Endothelial cell of umbilical vein (primary cell): ENCODE measurements around the gene LINC01488. TPM values are rescaled to one million over a fixed set of nuclear protein-coding genes. Genes with fewer than 3 reads are reported as not detected.

Source experiments
- BruUV-seq: library from RNA; stranded (reverse); fragments of 400-500 nt; replicated peaks from 2 replicates; lab custom pipeline; 2021; lab: Mats Ljungman, UMichigan
- CTCF ChIA-PET: fragments of 300-600, 350-600 bp; sonication (Branson Sonifier 250); formaldehyde crosslinking; loops from one replicate; lab custom pipeline; 2021; ENCODE audit warnings: antibody characterized with exemption, inconsistent platforms; lab: Charles Lee
- POLR2A ChIA-PET: fragments of 300-600, 350-600 bp; sonication (Branson Sonifier 250); formaldehyde crosslinking; loops from one replicate; lab custom pipeline; 2021; ENCODE audit warnings: antibody characterized with exemption, inconsistent platforms; lab: Charles Lee
- DNase-seq: peaks from one replicate; pipeline ENCODE4 v3.0.0-alpha.2; 2011; ENCODE audit warnings: low read depth, low spot score
- FAIRE-seq: peaks from 2 replicates; lab custom pipeline; 2011; peaks lifted over from hg19 to GRCh38; lab: Jason Lieb, UNC
- H2AFZ ChIP-seq: 2 replicates; pipeline ENCODE4 v1.6.0; 2012; ENCODE audit warnings: low read depth, low read length, control low read depth, inconsistent platforms
- H3K27ac ChIP-seq: 2 replicates; pipeline ENCODE4 v1.5.1; 2011; ENCODE audit warnings: low read depth, mild to moderate bottlenecking, control low read depth, low read length, moderate library complexity; ENCODE audit not compliant: insufficient read depth
- H3K27me3 ChIP-seq, 2 experiments: 2 replicates each; pipeline versions ENCODE4 v1.6.0 to v1.6.1; 2011; ENCODE audit warnings: low read length in 2 of 2, mixed read lengths in 1 of 2; ENCODE audit not compliant: control insufficient read depth in 2 of 2, insufficient read depth in 2 of 2
- H3K36me3 ChIP-seq, 2 experiments: 2 replicates in 1 of 2; 3 replicates in 1 of 2; pipeline ENCODE4 v1.5.1; 2011; ENCODE audit warnings: low read length in 2 of 2, mild to moderate bottlenecking in 1 of 2, moderate library complexity in 1 of 2; ENCODE audit not compliant: control insufficient read depth in 2 of 2, insufficient read depth in 2 of 2; ENCODE audit errors: extremely low read depth in 1 of 2
- H3K4me1 ChIP-seq: 3 replicates; pipeline ENCODE4 v1.5.1; 2011; ENCODE audit warnings: mild to moderate bottlenecking, low read length; ENCODE audit not compliant: control insufficient read depth, insufficient read depth; ENCODE audit errors: extremely low read depth
- H3K4me2 ChIP-seq: 2 replicates; pipeline ENCODE4 v1.6.1; 2011; ENCODE audit warnings: low read length, control low read depth, mixed read lengths; ENCODE audit not compliant: insufficient read depth
- H3K4me3 ChIP-seq, 3 experiments: fragments of 200-600 bp in 1 of 3; sonication (generic), shearing (Covaris generic) in 1 of 3; replicated peaks in 1 of 3; 2 replicates each; pipeline ENCODE4 v1.5.1; 2011 to 2016; ENCODE audit warnings: control low read depth in 3 of 3, low read length in 3 of 3, mild to moderate bottlenecking in 2 of 3, inconsistent platforms in 1 of 3, low read depth in 1 of 3, moderate library complexity in 1 of 3; ENCODE audit not compliant: insufficient read depth in 1 of 3
- H3K79me2 ChIP-seq: 2 replicates; pipeline ENCODE4 v1.6.0; 2012; ENCODE audit warnings: low read length, inconsistent platforms; ENCODE audit not compliant: control insufficient read depth, insufficient read depth
- H3K9ac ChIP-seq: replicated peaks from 2 replicates; pipeline ENCODE3; 2011; ENCODE audit warnings: low read length, control low read depth; ENCODE audit not compliant: insufficient read depth; ENCODE audit errors: extremely low read depth
- H3K9me1 ChIP-seq: replicated peaks from 3 replicates; pipeline ENCODE4 v1.6.0; 2011; ENCODE audit warnings: mild to moderate bottlenecking, low read length; ENCODE audit not compliant: control insufficient read depth, insufficient read depth; ENCODE audit errors: extremely low read depth
- H3K9me3 ChIP-seq: replicated peaks from 2 replicates; pipeline ENCODE4 v1.5.1; 2012; ENCODE audit warnings: low read length, inconsistent platforms; ENCODE audit not compliant: control insufficient read depth, insufficient read depth
- H4K20me1 ChIP-seq: replicated peaks from 2 replicates; pipeline ENCODE3; 2011; ENCODE audit warnings: mild to moderate bottlenecking, low read length; ENCODE audit not compliant: control insufficient read depth, insufficient read depth; ENCODE audit errors: extremely low read depth
- EZH2 ChIP-seq: IDR thresholded peaks from 2 replicates; pipeline ENCODE4 v1.6.1; 2012; ENCODE audit warnings: borderline replicate concordance, low read depth, mild to moderate bottlenecking, moderate library complexity, low read length, inconsistent platforms; ENCODE audit not compliant: severe bottlenecking
- FOS ChIP-seq: IDR thresholded peaks from 2 replicates; pipeline ENCODE4 v1.6.1; 2011; ENCODE audit warnings: mild to moderate bottlenecking, low read length, moderate library complexity, borderline replicate concordance; ENCODE audit not compliant: insufficient read depth
- GATA2 ChIP-seq: IDR thresholded peaks from 2 replicates; pipeline ENCODE4 v1.7.0; 2011; ENCODE audit warnings: low read depth, mild to moderate bottlenecking, moderate library complexity, mixed read lengths, low read length; ENCODE audit not compliant: insufficient read length, insufficient read depth
- JUN ChIP-seq: IDR thresholded peaks from 2 replicates; pipeline ENCODE4 v1.6.1; 2011; ENCODE audit warnings: borderline replicate concordance, low read depth; ENCODE audit not compliant: insufficient read length, insufficient read depth
- MYC ChIP-seq: IDR thresholded peaks from one replicate; pipeline ENCODE4 v1.6.1; 2011; ENCODE audit warnings: mild to moderate bottlenecking, low read depth, low read length
- POLR2A ChIP-seq: IDR thresholded peaks from 2 replicates; pipeline ENCODE4 v1.6.1; 2012; ENCODE audit warnings: low read depth, mild to moderate bottlenecking, control low read depth, low read length
- POLR2AphosphoS5 ChIP-seq: IDR thresholded peaks from 2 replicates; pipeline ENCODE4 v1.6.1; 2012; ENCODE audit warnings: low read depth, mild to moderate bottlenecking, control low read depth, low read length, moderate library complexity; ENCODE audit not compliant: insufficient read depth
- dilution Hi-C: fragments of 300-500 bp; cut with MboI; formaldehyde crosslinking; loops from one replicate; pipeline ENCODE4 v1.15.0; 2019; ENCODE audit warnings: low sequenced_read_pairs; ENCODE audit not compliant: extremely low pct_ligation_motif_present
- intact Hi-C: fragments of 100-400 bp; cut with micrococcal nuclease; formaldehyde crosslinking; loops from one replicate; pipeline ENCODE4 v1.10.0; 2022
- polyA plus RNA-seq, 4 experiments: library from polyadenylated mRNA; depleted of rRNA in 3 of 4; stranded (reverse) in 3 of 4; unstranded in 1 of 4; fragments of >200 nt; gene quantifications; 2 replicates each; pipeline versions ENCODE4 v1.2.1 to v1.2.3, GENCODE V29; 2011 to 2012; ENCODE audit warnings: missing spikeins in 1 of 4
- total RNA-seq: library from RNA; stranded (reverse); gene quantifications from 2 replicates; pipeline ENCODE4 v1.2.3, GENCODE V29; 2021
- TF ChIP-seq, protein P1 (sequence below), 2 donors: IDR thresholded peaks; 1 replicate in 1 of 2; 2 replicates in 1 of 2; pipeline ENCODE4 v1.5.1; 2011; ENCODE audit warnings: low read length in 2 of 2, mild to moderate bottlenecking in 2 of 2, moderate library complexity in 2 of 2, control low read depth in 1 of 2, inconsistent platforms in 1 of 2, low read depth in 1 of 2; ENCODE audit not compliant: insufficient read depth in 1 of 2; ENCODE audit errors: extremely low read depth in 1 of 2
- TF ChIP-seq, protein P2 (sequence below): IDR thresholded peaks from 2 replicates; pipeline ENCODE4 v1.6.1; 2011; ENCODE audit not compliant: insufficient read depth, insufficient read length

LINC01488 gene
- total and polyA plus RNA-seq, 2 donors (not counting 3 experiments of a cell fraction or from before 2014, with no cell fraction given) = not detected

DNA sequence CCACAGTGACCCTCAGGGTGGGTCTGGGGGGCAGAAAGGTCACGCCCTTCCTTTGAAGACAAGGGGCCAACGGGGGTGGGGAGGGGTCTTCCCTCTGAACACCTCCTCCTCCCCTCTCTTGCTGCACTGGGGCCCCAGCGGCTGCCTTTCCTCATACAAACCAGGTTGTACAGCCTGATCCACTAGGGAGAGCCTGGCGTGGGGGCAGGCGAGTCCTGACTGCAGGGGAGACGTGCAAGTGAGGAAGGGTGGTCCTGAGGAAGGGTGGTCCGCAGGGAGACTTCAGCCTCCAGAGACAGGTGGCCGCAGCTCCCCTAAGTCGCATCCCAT is 43.6 kb upstream of the LINC01488 start:
- intact Hi-C loops = no loop called here

More for the DNA sequence above, 43.6 kb upstream of the LINC01488 start:
- no TSS peak for BruUV-seq
- no peaks in the 10 kb centered on the region for H3K36me3 ChIP-seq
- dilution Hi-C loops = no loop called here
- H3K9ac ChIP-seq = no peak overlapping the region
- no peak overlapping the region for H3K4me2 ChIP-seq
- no peak overlapping the region for H2AFZ ChIP-seq
- H3K79me2 ChIP-seq = no peaks in the 10 kb centered on the region
- peaks cover 6% of the 10 kb centered on the region for H3K4me1 ChIP-seq
- DNase-seq (no peak), FAIRE-seq (no peak)
- no peak overlapping the region for H3K4me3 ChIP-seq
- H3K27me3 ChIP-seq = no peaks in the 10 kb centered on the region
- ChIA-PET POLR2A (no interaction called here), CTCF (no interaction called here)
- TF ChIP-seq, protein P1, sequence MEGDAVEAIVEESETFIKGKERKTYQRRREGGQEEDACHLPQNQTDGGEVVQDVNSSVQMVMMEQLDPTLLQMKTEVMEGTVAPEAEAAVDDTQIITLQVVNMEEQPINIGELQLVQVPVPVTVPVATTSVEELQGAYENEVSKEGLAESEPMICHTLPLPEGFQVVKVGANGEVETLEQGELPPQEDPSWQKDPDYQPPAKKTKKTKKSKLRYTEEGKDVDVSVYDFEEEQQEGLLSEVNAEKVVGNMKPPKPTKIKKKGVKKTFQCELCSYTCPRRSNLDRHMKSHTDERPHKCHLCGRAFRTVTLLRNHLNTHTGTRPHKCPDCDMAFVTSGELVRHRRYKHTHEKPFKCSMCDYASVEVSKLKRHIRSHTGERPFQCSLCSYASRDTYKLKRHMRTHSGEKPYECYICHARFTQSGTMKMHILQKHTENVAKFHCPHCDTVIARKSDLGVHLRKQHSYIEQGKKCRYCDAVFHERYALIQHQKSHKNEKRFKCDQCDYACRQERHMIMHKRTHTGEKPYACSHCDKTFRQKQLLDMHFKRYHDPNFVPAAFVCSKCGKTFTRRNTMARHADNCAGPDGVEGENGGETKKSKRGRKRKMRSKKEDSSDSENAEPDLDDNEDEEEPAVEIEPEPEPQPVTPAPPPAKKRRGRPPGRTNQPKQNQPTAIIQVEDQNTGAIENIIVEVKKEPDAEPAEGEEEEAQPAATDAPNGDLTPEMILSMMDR (IDR thresholded peaks at IDR 0.05; ENCODE audit: extremely low read depth in 1 of 2, insufficient read depth in 1 of 2, low read depth in 1 of 2, low read length in 2 of 2) = no peak
- TF ChIP-seq POLR2AphosphoS5 (no peak), POLR2A (no peak), EZH2 (no peak), FOS (no peak), MYC (no peak), GATA2 (no peak), JUN (no peak)
- TF ChIP-seq, protein P2, sequence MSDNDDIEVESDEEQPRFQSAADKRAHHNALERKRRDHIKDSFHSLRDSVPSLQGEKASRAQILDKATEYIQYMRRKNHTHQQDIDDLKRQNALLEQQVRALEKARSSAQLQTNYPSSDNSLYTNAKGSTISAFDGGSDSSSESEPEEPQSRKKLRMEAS = no peak
- H3K9me1 ChIP-seq = no peaks in the 10 kb centered on the region
- H3K9me3 ChIP-seq = no peaks in the 10 kb centered on the region
- no peak overlapping the region for H3K27ac ChIP-seq
- no peaks in the 10 kb centered on the region for H4K20me1 ChIP-seq
